Fibroblast of lung (primary cell): Measurements from ENCODE around the gene RNGTT.

Experiments used
- CTCF ChIP-seq, 2 donors: IDR thresholded peaks in 1 of 2; conservative IDR thresholded peaks in 1 of 2; 1 replicate in 1 of 2; 2 replicates in 1 of 2; pipeline ENCODE4 v1.5.1; 2011 to 2012; ENCODE audit warnings: low read length in 2 of 2, control low read depth in 1 of 2, inconsistent platforms in 1 of 2, low read depth in 1 of 2, mild to moderate bottlenecking in 1 of 2
- EZH2 ChIP-seq: IDR thresholded peaks from 2 replicates; pipeline ENCODE4 v1.5.1; 2012; ENCODE audit warnings: low read length, control low read depth, mild to moderate bottlenecking; ENCODE audit errors: missing control alignments

GRCh38 chr6:88609983-88610382 lies 353.4 kb downstream of the RNGTT start:
- TF ChIP-seq CTCF (conservative IDR thresholded peaks at IDR 0.05 in 1 of 2, IDR thresholded peaks at IDR 0.05 in 1 of 2; ENCODE audit: low read depth in 1 of 2, low read length in 2 of 2) = no peak
- TF ChIP-seq EZH2 = no peak
